NCI-H1092 (cell line): ENCODE measurements around the gene CST3.

ENCODE experiments used
- DNase-seq: peaks from one replicate; lab custom pipeline; 2025; lab: John Stamatoyannopoulos, UW

Gene CST3

GRCh38 chr20:23602241-23602640 is 35.5 kb downstream of the CST3 start:
- no peak for DNase-seq

GRCh38 chr20:23601715-23602114 is 36.0 kb downstream of the CST3 start:
- no peak for DNase-seq

GRCh38 chr20:23598481-23598880 is 39.3 kb downstream of the CST3 start:
- DNase-seq = no peak

- no peak for DNase-seq
Observed at GRCh38 chr20:23596579-23597250, 41.0 kb downstream of the CST3 start.

GRCh38 chr20:23595941-23596340 is 41.8 kb downstream of the CST3 start:
- DNase-seq = no peak

- DNase-seq = no peak
Observed at GRCh38 chr20:23588434-23589403, 49.0 kb downstream of the CST3 start.

GRCh38 chr20:23587631-23588030 is 50.1 kb downstream of the CST3 start:
- no peak for DNase-seq

GRCh38 chr20:23586735-23587525 is 50.8 kb downstream of the CST3 start:
- no peak for DNase-seq

- DNase-seq = no peak
Observed at GRCh38 chr20:23585808-23586734, 51.7 kb downstream of the CST3 start.

- no peak for DNase-seq
Observed at GRCh38 chr20:23585449-23585807, 52.3 kb downstream of the CST3 start.

GRCh38 chr20:23584434-23585199 is 53.1 kb downstream of the CST3 start:
- DNase-seq = no peak
